SK-N-MC (cell line): ENCODE measurements around the gene STPG1.

ENCODE experiments used
- EZH2 ChIP-seq: fragments of 200-600 bp; sonication (generic); IDR thresholded peaks from one replicate; pipeline ENCODE4 v1.6.1; 2017; ENCODE audit warnings: antibody characterized with exemption
- FOXP2 ChIP-seq: optimal IDR thresholded peaks from 2 replicates; pipeline ENCODE3; 2011; ENCODE audit warnings: mild to moderate bottlenecking, moderate library complexity; ENCODE audit not compliant: insufficient read depth; ENCODE audit errors: extremely low read length, control extremely low read depth
- POLR2AphosphoS5 ChIP-seq: IDR thresholded peaks from 2 replicates; pipeline ENCODE4 v1.6.1; 2012; ENCODE audit warnings: mild to moderate bottlenecking, low read depth, low read length, borderline replicate concordance

GRCh38 chr1:24373044-24373443 is 40.5 kb downstream of the STPG1 start:
- TF ChIP-seq POLR2AphosphoS5 (no peak), EZH2 (no peak), FOXP2 (no peak)
